HG03175 (cell line): ENCODE measurements around the gene C3orf18.

Experiments
- ATAC-seq: cut with Tn5 transposase; IDR thresholded peaks from one replicate; pipeline ENCODE4 v1.9.1; 2021; ENCODE audit warnings: mild to moderate bottlenecking, moderate library complexity; ENCODE audit not compliant: unreplicated experiment

C3orf18 gene

GRCh38 chr3:50551681-50552435, 15.7 kb downstream of the C3orf18 start:
- ATAC-seq: no peak

- no peak for ATAC-seq
Measured at GRCh38 chr3:50551054-50551659, 16.4 kb downstream of the C3orf18 start.

DNA sequence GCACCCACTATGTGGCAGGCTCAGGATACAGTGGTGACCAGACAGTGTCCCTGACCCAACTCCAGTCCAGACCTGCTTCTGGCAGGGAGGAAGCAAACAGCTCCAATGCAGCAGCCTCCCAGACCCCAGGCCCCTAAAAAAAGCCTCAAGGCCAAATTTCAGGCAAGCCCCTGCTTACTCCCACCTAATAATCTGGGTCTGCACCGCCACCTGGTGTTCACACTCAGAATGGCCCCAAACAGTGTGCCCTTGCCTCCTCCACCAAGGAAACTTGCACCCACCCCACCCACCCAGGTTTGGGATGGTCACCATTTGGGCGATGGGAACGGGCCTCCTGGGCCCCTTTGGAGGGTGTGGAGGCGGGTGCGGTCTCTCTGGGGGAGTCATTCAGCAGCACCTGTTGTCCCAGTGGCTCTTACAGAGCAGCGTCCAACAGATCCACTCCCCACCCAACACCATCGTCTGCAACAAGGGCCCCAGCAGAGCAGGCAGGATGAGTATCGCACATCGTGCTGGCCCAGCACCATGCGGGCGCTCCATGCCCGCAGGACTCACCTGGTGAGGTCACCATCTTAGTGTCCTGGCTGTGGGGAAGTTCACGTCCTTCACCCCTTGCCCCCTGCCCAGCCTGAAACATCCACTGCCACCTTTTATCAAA, 17.3 kb downstream of the C3orf18 start:
- ATAC-seq: no peak

DNA sequence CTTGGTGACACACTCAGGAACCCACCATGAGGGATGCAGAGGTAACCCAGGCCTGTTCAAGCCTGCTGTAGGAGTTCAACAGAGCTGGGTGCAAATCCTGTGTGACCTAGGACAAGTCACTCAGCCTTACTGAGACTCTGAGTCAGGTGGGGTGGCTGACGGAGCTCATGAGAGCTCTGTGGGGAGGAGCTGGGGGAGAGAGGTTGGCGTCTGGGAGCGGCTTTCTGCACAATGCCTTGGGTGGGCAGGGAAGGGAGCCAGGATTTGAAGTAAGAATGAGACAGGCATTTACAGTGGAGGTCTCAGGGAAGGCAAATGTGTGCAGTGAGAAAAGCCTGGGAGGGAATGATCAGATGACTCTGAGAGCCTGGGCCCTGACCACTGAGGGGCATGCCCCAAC, 18.3 kb downstream of the C3orf18 start:
- no peak for ATAC-seq

DNA sequence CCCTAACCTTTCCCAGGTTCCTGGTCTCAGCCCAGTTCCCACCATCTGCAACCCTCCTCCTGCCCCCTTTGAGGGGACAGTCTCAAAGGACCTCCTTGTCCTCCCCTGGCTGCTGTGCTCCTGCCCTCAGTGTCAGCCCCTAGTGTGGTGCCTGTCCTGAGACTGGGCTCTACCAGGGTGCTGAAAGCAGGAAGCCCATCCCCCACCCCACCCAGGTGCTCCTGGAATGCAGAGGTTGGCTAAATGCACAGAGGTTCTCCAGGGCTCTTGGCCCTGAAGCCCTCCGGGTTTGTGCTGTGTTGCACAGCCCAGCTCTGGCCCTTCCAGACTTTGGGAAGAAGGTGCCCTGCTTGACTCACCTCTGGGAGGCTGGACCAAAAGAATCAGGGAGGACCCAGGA, 21.8 kb downstream of the C3orf18 start:
- ATAC-seq: no peak

- ATAC-seq: no peak
Measured at GRCh38 chr3:50542177-50543034, 25.1 kb downstream of the C3orf18 start.

GRCh38 chr3:50539356-50540286, 27.9 kb downstream of the C3orf18 start:
- no peak for ATAC-seq

DNA sequence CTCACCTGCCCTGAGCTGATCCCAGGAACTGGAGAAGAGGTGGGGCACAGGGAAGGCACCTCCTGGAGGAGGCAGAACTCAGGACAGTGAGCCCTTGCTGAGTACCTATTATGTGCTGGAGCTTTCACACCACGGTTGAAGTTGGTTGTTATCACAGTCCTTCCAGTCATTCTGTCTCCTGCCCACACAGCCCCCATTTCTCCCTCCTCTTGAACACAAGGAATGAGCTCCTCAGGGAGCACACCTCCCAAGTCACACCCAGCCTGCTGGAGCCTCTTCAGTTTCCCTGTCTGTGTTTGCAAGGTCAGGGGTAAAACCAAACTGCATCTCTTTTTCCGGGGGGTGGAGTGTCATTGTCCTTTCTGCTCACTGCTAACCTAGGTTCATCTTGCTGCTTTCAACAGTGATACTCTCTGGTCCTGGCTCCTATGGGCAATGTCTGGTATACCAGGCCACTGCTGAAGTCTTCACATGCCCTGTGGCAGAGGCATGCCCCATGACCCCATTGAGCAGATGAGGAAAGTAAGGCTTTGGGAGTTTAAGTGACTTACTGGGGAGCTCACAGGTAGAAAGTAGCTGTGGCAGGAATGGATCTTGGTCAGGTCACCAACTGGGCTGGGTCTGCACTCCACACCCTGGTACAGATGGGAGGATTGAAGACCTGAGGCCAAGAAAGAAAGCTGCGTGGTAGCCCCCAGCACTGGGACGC, 30.0 kb downstream of the C3orf18 start:
- no peak for ATAC-seq

DNA sequence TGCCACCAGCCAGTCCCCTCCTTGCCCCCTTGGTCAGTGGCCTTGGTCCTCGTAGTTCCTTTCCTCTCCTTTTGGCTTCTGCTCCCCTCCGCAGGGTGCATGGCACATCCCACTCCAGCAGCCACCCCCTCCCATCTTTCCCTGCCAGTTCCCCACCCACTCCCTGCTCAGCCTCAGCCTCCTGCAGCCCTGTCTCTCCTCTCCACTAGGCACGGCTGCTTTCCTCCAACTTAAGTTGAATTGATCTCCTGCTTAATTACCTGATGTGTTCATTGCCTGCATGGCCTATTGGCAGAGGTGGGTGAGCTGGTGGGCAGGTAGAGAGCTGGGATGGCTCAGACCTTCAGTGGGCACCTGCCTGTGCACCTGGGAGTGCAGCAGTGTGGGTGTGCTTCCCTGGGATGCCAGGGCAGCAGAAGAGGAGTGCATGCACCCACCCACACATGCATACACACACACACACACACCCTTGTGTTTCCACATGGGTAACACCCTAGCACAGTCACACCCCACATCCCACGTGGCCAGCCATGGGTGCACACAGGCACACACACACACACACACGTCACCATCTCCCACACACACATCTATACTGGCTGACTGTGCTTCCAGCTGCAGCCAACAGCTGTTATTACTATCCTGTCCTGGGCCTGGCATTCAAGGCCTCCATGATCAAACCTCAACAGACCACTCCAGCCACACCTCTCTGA, 30.9 kb downstream of the C3orf18 start:
- no peak for ATAC-seq

- ATAC-seq: no peak
Measured at GRCh38 chr3:50534681-50535330, 32.7 kb downstream of the C3orf18 start.

- ATAC-seq: no peak
Measured at GRCh38 chr3:50533807-50534461, 33.6 kb downstream of the C3orf18 start.

- ATAC-seq: no peak
Measured at GRCh38 chr3:50533316-50533715, 34.2 kb downstream of the C3orf18 start.

DNA sequence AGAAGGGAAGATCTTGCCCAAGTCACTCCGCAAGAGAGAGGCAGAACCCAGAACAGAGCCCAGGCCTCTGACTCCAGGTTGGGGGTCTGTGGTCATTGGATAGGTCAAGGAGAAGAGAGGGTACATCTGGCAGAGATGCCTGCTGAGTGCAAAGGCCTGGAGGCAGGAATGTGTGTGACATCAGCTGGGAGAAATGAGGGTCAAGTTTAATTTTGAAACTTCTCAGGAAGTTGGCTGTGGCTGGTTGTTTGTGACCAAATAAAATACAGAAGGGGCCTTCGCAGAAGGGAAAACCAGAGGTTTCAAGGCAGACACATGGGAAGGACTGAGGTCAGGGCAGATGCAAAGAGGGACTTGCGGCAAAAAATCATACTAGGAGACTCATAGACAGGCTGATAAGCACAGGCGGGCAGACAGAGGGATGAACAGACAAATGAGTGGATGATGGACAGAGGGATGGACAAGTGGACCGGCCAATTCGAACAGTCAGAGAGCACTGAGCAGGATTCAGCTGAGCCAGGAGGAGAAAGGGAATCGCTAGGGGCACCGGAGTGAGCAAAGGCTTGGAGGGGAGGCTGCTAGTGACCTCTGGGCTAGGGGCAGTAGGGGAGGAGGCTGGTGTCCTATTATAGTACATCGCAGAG, 35.4 kb downstream of the C3orf18 start:
- ATAC-seq: no peak

GRCh38 chr3:50531201-50531600, 36.3 kb downstream of the C3orf18 start:
- no peak for ATAC-seq

- ATAC-seq: no peak
Measured at GRCh38 chr3:50530001-50530970, 37.3 kb downstream of the C3orf18 start.

DNA sequence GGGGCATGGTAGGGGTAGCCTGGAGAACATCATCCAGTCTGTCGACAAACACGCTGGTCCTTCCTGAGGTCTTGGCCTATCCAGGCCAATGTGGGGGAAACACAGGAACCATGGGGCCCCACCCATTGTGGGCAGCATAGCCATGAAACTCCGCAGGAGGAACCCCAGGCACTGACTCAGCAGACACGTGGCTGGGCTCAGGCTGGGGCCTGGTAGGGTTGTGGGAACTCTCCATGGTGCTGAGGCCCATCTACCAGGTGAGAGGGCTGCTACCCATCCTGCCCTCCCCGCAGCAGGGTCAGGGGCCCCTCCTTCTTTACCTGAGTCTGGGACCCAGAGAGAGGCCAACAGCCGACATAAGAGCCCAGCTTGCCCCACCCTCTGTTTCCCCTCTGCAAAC, 41.6 kb downstream of the C3orf18 start:
- ATAC-seq: no peak
